ENCODE measurements around the gene MMAB. TPM values are rescaled to one million over a fixed set of nuclear protein-coding genes. Genes with fewer than 3 reads are reported as not detected.

The MMAB gene
- total RNA-seq, 1 donor from 2014 or later, result 24.7 TPM

- H3K4me1 ChIP-seq, result peaks cover 43% of the 10 kb centered on the region
- no peak overlapping the region for H3K27ac Mint-ChIP-seq
- no peaks in the 10 kb centered on the region for H3K79me2 ChIP-seq (ENCODE audit: low read depth)
- H3K4me2 ChIP-seq, result no peak overlapping the region
- H3K4me1 Mint-ChIP-seq, result peaks cover 30% of the 10 kb centered on the region
- no peaks in the 10 kb centered on the region for H3K36me3 ChIP-seq
- H3K9ac ChIP-seq, result no peak overlapping the region
- H3K36me3 Mint-ChIP-seq, result no peaks in the 10 kb centered on the region
- no peaks in the 10 kb centered on the region for H4K20me1 ChIP-seq (ENCODE audit: low read depth)
- H3K9me3 ChIP-seq (ENCODE audit: low read depth), result no peaks in the 10 kb centered on the region
- H3K27ac ChIP-seq, result no peak overlapping the region
- no peak for DNase-seq (ENCODE audit: low spot score)
- no peak overlapping the region for H3K4me3 Mint-ChIP-seq
- H3F3A ChIP-seq (ENCODE audit: low read depth), result peaks cover 10% of the 10 kb centered on the region
- H3K9me3 Mint-ChIP-seq, result no peaks in the 10 kb centered on the region
- H3K4me3 ChIP-seq, result no peak overlapping the region
- H2AFZ ChIP-seq (replicated peaks), result no peak overlapping the region
- no peak for TF ChIP-seq CTCF (IDR thresholded peaks at IDR 0.05)
- no peak for TF ChIP-seq EZH2 (IDR thresholded peaks at IDR 0.05)
- no peak for TF ChIP-seq EZH2phosphoT487 (IDR thresholded peaks at IDR 0.05)
- H3K27me3 ChIP-seq, result no peaks in the 10 kb centered on the region
- peaks cover 17% of the 10 kb centered on the region for H3K27me3 Mint-ChIP-seq (ENCODE audit: insufficient read depth, low read depth)
Measured at GRCh38 chr12:109619002-109619604, 45.8 kb upstream of the MMAB start.

- peaks cover 14% of the 10 kb centered on the region for H3K27me3 Mint-ChIP-seq (ENCODE audit: insufficient read depth, low read depth)
- no peaks in the 10 kb centered on the region for H4K20me1 ChIP-seq (ENCODE audit: low read depth)
- no peak overlapping the region for H3K4me3 ChIP-seq
Measured at GRCh38 chr12:109618082-109618481, 44.8 kb upstream of the MMAB start.

GRCh38 chr12:109617491-109617890 is 44.2 kb upstream of the MMAB start:
- peaks cover 20% of the 10 kb centered on the region for H3F3A ChIP-seq (ENCODE audit: low read depth)
- Mint-ChIP-seq H3K27ac (no peak overlapping the region), H3K4me1 (peaks cover 32% of the 10 kb centered on the region), H3K4me3 (no peak overlapping the region), H3K27me3 (ENCODE audit: insufficient read depth, low read depth) (peaks cover 14% of the 10 kb centered on the region), H3K9me3 (no peaks in the 10 kb centered on the region), H3K36me3 (no peaks in the 10 kb centered on the region)
- no peak overlapping the region for H3K27ac ChIP-seq
- peaks cover 52% of the 10 kb centered on the region for H3K4me1 ChIP-seq
- H3K36me3 ChIP-seq, result no peaks in the 10 kb centered on the region
- no peaks in the 10 kb centered on the region for H3K9me3 ChIP-seq (ENCODE audit: low read depth)
- no peak for TF ChIP-seq EZH2 (IDR thresholded peaks at IDR 0.05)
- no peak for TF ChIP-seq EZH2phosphoT487 (IDR thresholded peaks at IDR 0.05)
- TF ChIP-seq CTCF (IDR thresholded peaks at IDR 0.05), result no peak
- H3K4me3 ChIP-seq, result no peak overlapping the region
- H3K79me2 ChIP-seq (ENCODE audit: low read depth), result no peaks in the 10 kb centered on the region
- H3K4me2 ChIP-seq, result no peak overlapping the region
- H3K9ac ChIP-seq, result no peak overlapping the region
- no peaks in the 10 kb centered on the region for H3K27me3 ChIP-seq
- H2AFZ ChIP-seq (replicated peaks), result no peak overlapping the region
- H4K20me1 ChIP-seq (ENCODE audit: low read depth), result no peaks in the 10 kb centered on the region
- no peak for DNase-seq (ENCODE audit: low spot score)

More at GRCh38 chr12:109618082-109618481, 44.8 kb upstream of the MMAB start:
- Histone ChIP-seq H3K36me3 (no peaks in the 10 kb centered on the region), H3K9me3 (ENCODE audit: low read depth) (no peaks in the 10 kb centered on the region), H3K79me2 (ENCODE audit: low read depth) (no peaks in the 10 kb centered on the region), H3K4me1 (peaks cover 53% of the 10 kb centered on the region), H3K27ac (peak overlapping the region; percentile 20), H3K4me2 (no peak overlapping the region), H3F3A (ENCODE audit: low read depth) (peaks cover 16% of the 10 kb centered on the region), H2AFZ (replicated peaks) (no peak overlapping the region), H3K27me3 (no peaks in the 10 kb centered on the region), H3K9ac (no peak overlapping the region)
- Mint-ChIP-seq H3K9me3 (no peaks in the 10 kb centered on the region), H3K4me1 (peaks cover 35% of the 10 kb centered on the region), H3K27ac (no peak overlapping the region), H3K4me3 (no peak overlapping the region), H3K36me3 (no peaks in the 10 kb centered on the region)
- TF ChIP-seq CTCF (IDR thresholded peaks at IDR 0.05) (no peak), EZH2 (IDR thresholded peaks at IDR 0.05) (no peak), EZH2phosphoT487 (IDR thresholded peaks at IDR 0.05) (no peak)
- DNase-seq (ENCODE audit: low spot score), result no peak
